ENCODE results near the gene TMEM200A. TPM values are rescaled to one million over a fixed set of nuclear protein-coding genes. Genes with fewer than 3 reads are reported as not detected.

Gene TMEM200A
- polyA plus RNA-seq, 4 donors = 19.9 to 28.1 (median 23.1) TPM

GRCh38 chr6:130421585-130421984, 55.8 kb downstream of the TMEM200A start:
- no peak for DNase-seq (ENCODE audit: low read depth in 4 of 4, low spot score in 3 of 4)

- DNase-seq (ENCODE audit: low read depth in 4 of 4, low spot score in 3 of 4) = no peak
Measured at GRCh38 chr6:130423044-130423443, 57.2 kb downstream of the TMEM200A start.

GRCh38 chr6:130424710-130425109, 58.9 kb downstream of the TMEM200A start:
- DNase-seq (ENCODE audit: low read depth in 4 of 4, low spot score in 3 of 4) = no peak

- DNase-seq (ENCODE audit: low read depth in 4 of 4, low spot score in 3 of 4) = no peak
Measured at GRCh38 chr6:130425537-130425936, 59.7 kb downstream of the TMEM200A start.

GRCh38 chr6:130426066-130426721, 60.4 kb downstream of the TMEM200A start:
- no peak for DNase-seq (ENCODE audit: low read depth in 4 of 4, low spot score in 3 of 4)

- DNase-seq (ENCODE audit: low read depth in 4 of 4, low spot score in 3 of 4) = no peak
Measured at GRCh38 chr6:130431346-130431852, 65.6 kb downstream of the TMEM200A start.

- no peak for DNase-seq (ENCODE audit: low read depth in 4 of 4, low spot score in 3 of 4)
Measured at GRCh38 chr6:130432838-130433237, 67.0 kb downstream of the TMEM200A start.

- no peak for DNase-seq (ENCODE audit: low read depth in 4 of 4, low spot score in 3 of 4)
Measured at GRCh38 chr6:130434174-130434873, 68.5 kb downstream of the TMEM200A start.

- no peak for DNase-seq (ENCODE audit: low read depth in 4 of 4, low spot score in 3 of 4)
Measured at GRCh38 chr6:130435181-130435580, 69.4 kb downstream of the TMEM200A start.

GRCh38 chr6:130437961-130438360, 72.1 kb downstream of the TMEM200A start:
- no peak for DNase-seq (ENCODE audit: low read depth in 4 of 4, low spot score in 3 of 4)

- no peak for DNase-seq (ENCODE audit: low read depth in 4 of 4, low spot score in 3 of 4)
Measured at GRCh38 chr6:130447374-130447773, 81.6 kb downstream of the TMEM200A start.

GRCh38 chr6:130452336-130452735, 86.5 kb downstream of the TMEM200A start:
- no peak for DNase-seq (ENCODE audit: low read depth in 4 of 4, low spot score in 3 of 4)

GRCh38 chr6:130453230-130453629, 87.4 kb downstream of the TMEM200A start:
- DNase-seq (ENCODE audit: low read depth in 4 of 4, low spot score in 3 of 4) = no peak

- no peak for DNase-seq (ENCODE audit: low read depth in 4 of 4, low spot score in 3 of 4)
Measured at GRCh38 chr6:130457605-130458004, 91.8 kb downstream of the TMEM200A start.

- no peak for DNase-seq (ENCODE audit: low read depth in 4 of 4, low spot score in 3 of 4)
Measured at GRCh38 chr6:130459316-130459715, 93.5 kb downstream of the TMEM200A start.

GRCh38 chr6:130460934-130461333, 95.1 kb downstream of the TMEM200A start:
- no peak for DNase-seq (ENCODE audit: low read depth in 4 of 4, low spot score in 3 of 4)

GRCh38 chr6:130466052-130466747, 100.4 kb downstream of the TMEM200A start:
- DNase-seq (ENCODE audit: low read depth in 4 of 4, low spot score in 3 of 4) = no peak

GRCh38 chr6:130466748-130467061, 100.9 kb downstream of the TMEM200A start:
- DNase-seq (ENCODE audit: low read depth in 4 of 4, low spot score in 3 of 4) = no peak

GRCh38 chr6:130467146-130468050, 101.6 kb downstream of the TMEM200A start:
- DNase-seq (ENCODE audit: low read depth in 4 of 4, low spot score in 3 of 4) = no peak

- DNase-seq (ENCODE audit: low read depth in 4 of 4, low spot score in 3 of 4) = no peak
Measured at GRCh38 chr6:130470766-130471165, 104.9 kb downstream of the TMEM200A start.

GRCh38 chr6:130473886-130474285, 108.1 kb downstream of the TMEM200A start:
- DNase-seq (ENCODE audit: low read depth in 4 of 4, low spot score in 3 of 4) = no peak
